Tibial artery (tissue), 4 donors: ENCODE results near the gene CAMTA1.

ENCODE experiments used
- DNase-seq, 2 donors: peaks; one replicate each; pipeline ENCODE4 v3.0.0-alpha.2; 2019
- H3K27ac ChIP-seq, 2 donors: fragments of 200-600 bp; sonication (generic) in 1 of 2; 1 replicate in 1 of 2; 2 replicates in 1 of 2; pipeline ENCODE4 v1.5.1; 2018 to 2019; ENCODE audit warnings: mild to moderate bottlenecking in 1 of 2
- H3K27me3 ChIP-seq, 2 donors: fragments of 200-600 bp; sonication (generic) in 1 of 2; one replicate each; pipeline versions ENCODE4 v1.5.1 to v1.6.0; 2016 to 2019
- H3K36me3 ChIP-seq, 3 donors: fragments of 200-600 bp; sonication (generic) in 2 of 3; one replicate each; pipeline ENCODE4 v1.5.1; 2016 to 2019; ENCODE audit warnings: mild to moderate bottlenecking in 2 of 3
- H3K4me1 ChIP-seq, 4 donors: fragments of 200-600 bp; sonication (generic) in 2 of 4; 1 replicate in 3 of 4; 2 replicates in 1 of 4; pipeline ENCODE4 v1.5.1; 2016 to 2019
- H3K4me3 ChIP-seq, 2 donors: fragments of 200-600 bp; sonication (generic) in 1 of 2; 1 replicate in 1 of 2; 2 replicates in 1 of 2; pipeline ENCODE4 v1.5.1; 2018 to 2019; ENCODE audit warnings: mild to moderate bottlenecking in 2 of 2
- H3K9me3 ChIP-seq, 3 donors: fragments of 200-600 bp; sonication (generic) in 1 of 3; one replicate each; pipeline ENCODE4 v1.5.1; 2016 to 2019
- CTCF ChIP-seq, 2 experiments: fragments of 200-600 bp in 1 of 2; fragments of 450-650 bp in 1 of 2; IDR thresholded peaks; one replicate each; pipeline ENCODE4 v1.5.1; 2017 to 2019; ENCODE audit warnings: antibody characterized with exemption in 2 of 2, mild to moderate bottlenecking in 1 of 2, moderate library complexity in 1 of 2
- intact Hi-C: fragments of 100-400 bp; cut with DNase I; formaldehyde crosslinking; loops from one replicate; pipeline ENCODE4 v1.15.0; 2023; ENCODE audit warnings: low total_unique reads

CAMTA1 gene

GRCh38 chr1:6872573-6873261, 87.5 kb downstream of the CAMTA1 start:
- TF ChIP-seq CTCF (IDR thresholded peaks at IDR 0.05), result no peak
- intact Hi-C loops, result no loop called here
- H3K27me3 ChIP-seq, result no peaks in the 10 kb centered on the region
- H3K36me3 ChIP-seq, result peaks cover 0 to 15% (median 8%) of the 10 kb centered on the region in 3 donors
- H3K27ac ChIP-seq, result peak overlapping the region; percentile 6 to 41
- H3K4me1 ChIP-seq, result peaks cover 0 to 75% (median 50%) of the 10 kb centered on the region in 4 donors
- no peak overlapping the region for H3K4me3 ChIP-seq
- DNase-seq, result no peak
- H3K9me3 ChIP-seq, result no peaks in the 10 kb centered on the region

- Histone ChIP-seq H3K4me1 (peaks cover 0 to 68% (median 42%) of the 10 kb centered on the region in 4 donors), H3K4me3 (no peak overlapping the region), H3K27ac (peak overlapping the region; percentile 6 to 41), H3K27me3 (no peaks in the 10 kb centered on the region), H3K36me3 (peaks cover 4 to 15% (median 8%) of the 10 kb centered on the region in 3 donors), H3K9me3 (no peaks in the 10 kb centered on the region)
- no peak for DNase-seq
- intact Hi-C loops, result no loop called here
- TF ChIP-seq CTCF (IDR thresholded peaks at IDR 0.05), result no peak
Measured at GRCh38 chr1:6873298-6874015, 88.2 kb downstream of the CAMTA1 start.

DNA sequence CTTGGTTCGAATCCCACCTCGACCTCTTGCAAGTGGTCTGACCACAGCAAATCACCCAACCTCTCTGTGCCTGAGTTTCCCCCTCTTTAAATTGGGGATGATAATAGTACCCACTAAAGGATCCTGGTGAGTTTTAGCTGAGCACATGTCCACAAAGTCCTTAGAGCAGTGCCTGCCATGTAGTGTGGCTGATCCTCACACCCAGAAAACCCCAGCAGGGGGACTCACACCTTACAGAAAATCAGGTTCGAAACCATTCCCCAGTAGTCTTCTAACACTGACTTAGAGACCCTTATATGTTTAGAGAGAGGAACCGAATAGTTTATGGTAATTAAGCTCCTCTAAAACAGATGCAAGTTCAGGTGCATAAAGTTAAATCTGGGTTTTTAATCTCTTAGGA, 89.0 kb downstream of the CAMTA1 start:
- DNase-seq, result no peak
- no peak overlapping the region for H3K4me3 ChIP-seq
- no peaks in the 10 kb centered on the region for H3K9me3 ChIP-seq
- peak overlapping the region; percentile 6 to 41 for H3K27ac ChIP-seq
- peaks cover 0 to 59% (median 36%) of the 10 kb centered on the region in 4 donors for H3K4me1 ChIP-seq
- no peaks in the 10 kb centered on the region for H3K27me3 ChIP-seq
- intact Hi-C loops, result no loop called here
- peaks cover 4 to 15% (median 8%) of the 10 kb centered on the region in 3 donors for H3K36me3 ChIP-seq
- no peak for TF ChIP-seq CTCF (IDR thresholded peaks at IDR 0.05)

DNA sequence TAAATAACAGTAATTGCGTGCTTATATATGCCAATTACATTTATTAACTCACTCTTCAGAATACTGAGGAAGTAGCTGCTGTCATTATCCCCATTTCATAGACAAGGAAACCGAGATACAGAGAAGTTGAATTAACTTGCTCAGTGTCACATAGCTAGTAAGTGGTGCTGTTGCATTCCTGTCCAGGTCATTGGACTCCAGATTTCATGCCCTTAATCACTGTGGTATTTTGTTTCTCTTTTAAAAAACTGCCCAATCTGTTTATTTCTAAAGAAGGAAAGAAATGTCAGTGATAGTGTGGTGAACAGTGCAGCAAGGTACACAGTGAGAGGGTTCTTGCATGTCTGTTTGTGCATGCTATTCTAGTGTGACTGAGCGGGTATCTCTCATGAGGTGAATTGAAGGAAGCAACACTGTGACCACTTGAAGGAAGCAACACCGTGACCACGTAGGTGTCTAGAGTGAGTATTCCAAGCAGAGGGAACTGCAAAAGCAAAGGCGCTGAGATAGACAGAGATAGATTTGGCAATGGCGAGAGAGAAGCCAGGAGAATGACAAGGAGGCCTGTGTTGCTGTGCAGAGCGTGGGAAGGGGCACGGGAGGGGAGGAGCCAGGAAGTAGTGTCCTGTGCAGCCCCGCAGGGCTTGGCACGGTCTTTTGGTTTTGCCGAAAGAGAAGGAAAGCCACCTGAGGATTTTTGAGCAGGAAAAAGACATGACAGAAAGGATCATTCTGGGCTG, 95.9 kb downstream of the CAMTA1 start:
- no peak for DNase-seq
- no peak overlapping the region for H3K27ac ChIP-seq

More for the DNA sequence above, 95.9 kb downstream of the CAMTA1 start:
- Histone ChIP-seq H3K9me3 (no peaks in the 10 kb centered on the region), H3K4me1 (peaks cover 0 to 5% (median 2%) of the 10 kb centered on the region in 4 donors), H3K36me3 (peaks cover 0 to 4% (median 0%) of the 10 kb centered on the region in 3 donors), H3K4me3 (no peak overlapping the region), H3K27me3 (no peaks in the 10 kb centered on the region)
- TF ChIP-seq CTCF (IDR thresholded peaks at IDR 0.05), result no peak
- intact Hi-C loops, result loop anchor here (10.0 kb wide), 1 partner anchor 156 kb away; no protein-coding TSS in a partner anchor
